Muscle of arm (tissue), 12 donors: Measurements from ENCODE around the gene DPEP1. TPM values are rescaled to one million over a fixed set of nuclear protein-coding genes. Genes with fewer than 3 reads are reported as not detected.

Experiments
- DNase-seq: peaks from one replicate; pipeline ENCODE4 v3.0.0-alpha.2; 2013
- polyA plus RNA-seq, 12 donors: library from polyadenylated mRNA; unstranded; fragments of 120-200 nt; gene quantifications; one replicate each; pipeline ENCODE4 v1.2.1, GENCODE V29; 2013; ENCODE audit not compliant: insufficient read length in 12 of 12

The DPEP1 gene
- polyA plus RNA-seq, 12 donors = 0.30 to 4.1 (median 0.76) TPM; not detected in 2

DNA sequence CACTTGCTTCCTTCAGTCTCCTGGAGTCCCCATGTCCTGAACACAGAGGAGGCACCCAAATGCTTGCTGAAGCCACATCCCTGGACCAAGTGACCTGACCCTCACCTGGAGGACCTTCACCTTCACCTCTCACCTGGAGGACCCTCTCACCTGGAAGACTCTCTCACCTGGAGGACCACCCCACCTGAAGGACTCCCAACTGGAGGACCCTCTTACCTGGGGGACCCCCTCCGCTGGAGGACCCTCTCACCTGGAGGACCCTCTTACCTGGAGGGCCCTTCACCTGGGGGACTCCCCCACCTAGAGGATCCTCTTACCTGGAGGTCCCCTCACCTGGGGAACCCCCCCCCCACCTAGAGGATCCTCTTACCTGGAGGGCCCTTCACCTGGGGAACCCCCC is 72.5 kb downstream of the DPEP1 start:
- no peak for DNase-seq

- DNase-seq = peak; percentile 92
These were observed 73.2 kb downstream of the DPEP1 start, which contains the start of gene CDK10 for GRCh38 chr16:89686520-89687091. CDK10 (plus strand) TSS chr16:89686689; CDS start chr16:89686711, 22 bp downstream.

DNA sequence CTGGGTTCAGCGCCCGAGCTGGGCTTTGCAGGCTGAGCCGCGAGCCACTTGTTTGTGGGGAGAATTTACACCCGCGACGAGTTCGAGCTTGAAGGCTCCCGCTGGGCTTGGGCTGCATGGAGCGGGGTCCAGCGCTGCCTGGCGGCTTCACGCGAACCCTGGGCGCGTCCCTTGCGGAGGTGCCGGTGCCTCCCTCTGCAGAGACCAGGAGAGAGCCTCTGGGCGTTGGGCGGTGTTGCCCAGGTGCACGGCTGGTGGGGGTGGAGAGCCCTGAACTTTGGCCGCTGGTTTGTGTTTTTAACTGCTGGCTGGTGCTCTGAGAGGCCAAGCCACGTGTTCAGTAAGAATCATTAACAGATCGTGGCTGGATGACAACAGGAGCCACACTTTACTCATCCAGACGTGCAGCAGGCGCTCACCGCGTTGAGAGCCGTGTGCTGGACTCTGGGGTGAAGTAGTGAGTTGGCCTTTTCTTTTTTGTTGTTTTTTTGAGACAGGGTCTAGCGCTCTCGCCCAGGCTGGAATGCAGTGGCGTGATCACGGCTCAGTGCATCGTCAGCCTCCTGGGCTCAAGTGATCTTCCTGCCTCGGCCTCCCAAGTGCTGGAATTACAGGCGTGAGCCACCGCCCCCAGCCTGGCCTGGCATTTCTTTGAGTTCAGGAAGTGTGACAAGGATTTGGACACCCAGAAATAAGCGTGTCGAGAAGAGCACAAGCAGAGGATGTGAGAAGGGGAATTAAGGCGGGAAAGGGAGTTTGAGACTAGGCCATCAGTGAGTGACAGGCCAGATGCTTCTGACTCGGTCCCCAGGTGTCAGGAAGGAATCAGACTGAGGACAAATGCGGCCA is 73.9 kb downstream of the DPEP1 start:
- no peak for DNase-seq

Other genes with a start within 250 kb of the DPEP1 start
- 100 to 1,000 TPM in 2 of 12 donors, 10 to 100 TPM in 9, not detected in 1; 52.0 to 116 (median 61.1) TPM for gene ANKRD11, start 123.1 kb upstream of the DPEP1 start, polyA plus RNA-seq
- gene SPG7, start 105.2 kb upstream of the DPEP1 start, polyA plus RNA-seq = 100 to 1,000 TPM in 1 of 12 donors, 10 to 100 TPM in 10, not detected in 1; 48.3 to 103 (median 64.5) TPM
- gene RPL13, start 53.0 kb upstream of the DPEP1 start, polyA plus RNA-seq = 1,000 to 10,000 TPM; 1,406 to 4,683 (median 3,152) TPM
- gene CPNE7, start 37.9 kb upstream of the DPEP1 start, polyA plus RNA-seq = 1 to 10 TPM in 1 of 12 donors, under 1 TPM in 4, not detected in 7; 0.17 to 1.8 (median 0.29) TPM
- gene CHMP1A, start 44.1 kb downstream of the DPEP1 start, polyA plus RNA-seq = 10 to 100 TPM in 11 of 12 donors, not detected in 1; 32.7 to 61.0 (median 45.6) TPM
- 1 to 10 TPM in 11 of 12 donors, not detected in 1; 2.2 to 9.3 (median 5.2) TPM for gene SPATA33, start 44.2 kb downstream of the DPEP1 start, polyA plus RNA-seq
- gene CDK10, start 73.0 kb downstream of the DPEP1 start, polyA plus RNA-seq = 10 to 100 TPM in 11 of 12 donors, not detected in 1; 39.0 to 72.1 (median 46.5) TPM
- gene SPATA2L, start 88.1 kb downstream of the DPEP1 start, polyA plus RNA-seq = 1 to 10 TPM in 10 of 12 donors, not detected in 2; 1.2 to 3.3 (median 1.7) TPM
- 10 to 100 TPM in 4 of 12 donors, 1 to 10 TPM in 7, not detected in 1; 7.0 to 16.5 (median 9.4) TPM for gene VPS9D1, start 107.3 kb downstream of the DPEP1 start, polyA plus RNA-seq
- gene ZNF276, start 107.9 kb downstream of the DPEP1 start, polyA plus RNA-seq = 10 to 100 TPM in 11 of 12 donors, not detected in 1; 15.7 to 35.5 (median 20.8) TPM
- gene FANCA, start 203.0 kb downstream of the DPEP1 start, polyA plus RNA-seq = 10 to 100 TPM in 10 of 12 donors, 1 to 10 TPM in 1, not detected in 1; 8.4 to 31.8 (median 14.8) TPM
- 1 to 10 TPM in 11 of 12 donors, not detected in 1; 1.3 to 7.5 (median 2.8) TPM for gene SPIRE2, start 214.8 kb downstream of the DPEP1 start, polyA plus RNA-seq